AG20443 (cell line): ENCODE measurements around the gene GNA15.
"Not testable (repeated sequence)": the region's sequence is repeated elsewhere in the genome, so short reads cannot be mapped to it uniquely, and the experiment has no call there.

Source experiments
- DNase-seq: peaks from one replicate; pipeline ENCODE4 v3.0.0; 2012; ENCODE audit warnings: low spot score, mixed read lengths

Gene GNA15

GRCh38 chr19:3135961-3136683, at the start of gene GNA15:
GNA15 (plus strand) TSS chr19:3136033; CDS start chr19:3136451, 418 bp downstream.
- DNase-seq: no peak

- DNase-seq: no peak
Observed at GRCh38 chr19:3087769-3088168, 48.1 kb upstream of the GNA15 start.

GRCh38 chr19:3089299-3089855, 46.5 kb upstream of the GNA15 start:
- not testable (repeated sequence) for DNase-seq

- no peak for DNase-seq
Observed at GRCh38 chr19:3094601-3095440, 41.0 kb upstream of the GNA15 start.

- DNase-seq: no peak
Observed at GRCh38 chr19:3095441-3096191, 40.2 kb upstream of the GNA15 start.

GRCh38 chr19:3096267-3096901, 39.4 kb upstream of the GNA15 start:
- DNase-seq: no peak

GRCh38 chr19:3096902-3097326, 38.9 kb upstream of the GNA15 start:
- no peak for DNase-seq

GRCh38 chr19:3097442-3097871, 38.4 kb upstream of the GNA15 start:
- no peak for DNase-seq

GRCh38 chr19:3098141-3098514, 37.7 kb upstream of the GNA15 start:
- no peak for DNase-seq

GRCh38 chr19:3098515-3099346, 37.1 kb upstream of the GNA15 start:
- peak; percentile 67 for DNase-seq

GRCh38 chr19:3099347-3100145, 36.3 kb upstream of the GNA15 start:
- no peak for DNase-seq

GRCh38 chr19:3100331-3100730, 35.5 kb upstream of the GNA15 start:
- no peak for DNase-seq

GRCh38 chr19:3100747-3101730, 34.8 kb upstream of the GNA15 start:
- DNase-seq: no peak

GRCh38 chr19:3102239-3103140, 33.3 kb upstream of the GNA15 start:
- DNase-seq: no peak

GRCh38 chr19:3104708-3104983, 31.2 kb upstream of the GNA15 start:
- DNase-seq: no peak

GRCh38 chr19:3105641-3106508, 30.0 kb upstream of the GNA15 start:
- DNase-seq: no peak
